Choroid plexus epithelial cell (primary cell): ENCODE results near the gene SMARCD1.

ENCODE experiments used
- DNase-seq: peaks from one replicate; pipeline ENCODE4 v3.0.0-alpha.2; 2010; ENCODE audit warnings: low read depth
- H3K4me3 ChIP-seq: 2 replicates; pipeline ENCODE4 v1.5.1; 2011; ENCODE audit warnings: low read depth, mild to moderate bottlenecking, control low read depth, low read length, moderate library complexity
- TF ChIP-seq, protein P1 (sequence below): conservative IDR thresholded peaks from 2 replicates; pipeline ENCODE4 v1.5.1; 2011; ENCODE audit warnings: low read depth, mild to moderate bottlenecking, control low read depth, inconsistent platforms, low read length, moderate library complexity

Gene SMARCD1

DNA sequence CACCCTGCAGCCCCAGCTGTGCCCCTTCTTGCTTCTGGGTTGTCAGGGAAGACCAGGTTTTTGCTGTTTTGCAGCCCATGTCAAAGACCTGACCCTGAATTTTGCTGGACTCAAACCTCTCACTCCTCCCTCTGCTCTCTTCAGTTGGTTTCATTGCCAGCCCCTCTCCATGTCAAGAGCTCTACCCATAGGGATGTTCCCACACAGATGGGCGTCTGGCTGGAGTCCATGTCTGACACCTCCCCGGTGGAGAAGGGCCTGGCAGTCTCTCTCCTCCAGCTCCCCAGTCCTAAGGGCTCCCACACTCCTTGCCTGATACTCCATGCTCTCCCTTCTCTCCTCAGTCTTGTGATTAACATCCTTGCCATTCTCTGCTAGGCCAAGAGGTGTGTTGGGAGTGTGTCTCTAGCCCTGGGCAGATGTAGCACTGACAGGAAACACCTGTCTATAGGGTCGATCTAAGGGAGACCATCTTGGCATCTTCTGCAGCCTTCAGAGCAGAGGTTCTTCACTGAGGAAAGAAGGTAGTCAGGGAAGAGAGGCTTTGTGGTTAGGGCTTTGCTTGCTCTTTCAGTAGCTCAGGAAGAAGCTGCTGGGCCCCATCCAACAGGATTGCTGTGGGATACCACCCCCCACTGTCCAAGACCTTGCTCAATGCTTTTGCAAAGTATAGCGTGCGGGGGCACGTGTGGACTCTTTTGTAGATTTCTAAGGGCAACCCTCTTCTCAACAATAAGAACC, 23.0 kb upstream of the SMARCD1 start:
- DNase-seq, result peak; percentile 69
- no peak overlapping the region for H3K4me3 ChIP-seq
- TF ChIP-seq, protein P1, sequence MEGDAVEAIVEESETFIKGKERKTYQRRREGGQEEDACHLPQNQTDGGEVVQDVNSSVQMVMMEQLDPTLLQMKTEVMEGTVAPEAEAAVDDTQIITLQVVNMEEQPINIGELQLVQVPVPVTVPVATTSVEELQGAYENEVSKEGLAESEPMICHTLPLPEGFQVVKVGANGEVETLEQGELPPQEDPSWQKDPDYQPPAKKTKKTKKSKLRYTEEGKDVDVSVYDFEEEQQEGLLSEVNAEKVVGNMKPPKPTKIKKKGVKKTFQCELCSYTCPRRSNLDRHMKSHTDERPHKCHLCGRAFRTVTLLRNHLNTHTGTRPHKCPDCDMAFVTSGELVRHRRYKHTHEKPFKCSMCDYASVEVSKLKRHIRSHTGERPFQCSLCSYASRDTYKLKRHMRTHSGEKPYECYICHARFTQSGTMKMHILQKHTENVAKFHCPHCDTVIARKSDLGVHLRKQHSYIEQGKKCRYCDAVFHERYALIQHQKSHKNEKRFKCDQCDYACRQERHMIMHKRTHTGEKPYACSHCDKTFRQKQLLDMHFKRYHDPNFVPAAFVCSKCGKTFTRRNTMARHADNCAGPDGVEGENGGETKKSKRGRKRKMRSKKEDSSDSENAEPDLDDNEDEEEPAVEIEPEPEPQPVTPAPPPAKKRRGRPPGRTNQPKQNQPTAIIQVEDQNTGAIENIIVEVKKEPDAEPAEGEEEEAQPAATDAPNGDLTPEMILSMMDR, result no peak

DNA sequence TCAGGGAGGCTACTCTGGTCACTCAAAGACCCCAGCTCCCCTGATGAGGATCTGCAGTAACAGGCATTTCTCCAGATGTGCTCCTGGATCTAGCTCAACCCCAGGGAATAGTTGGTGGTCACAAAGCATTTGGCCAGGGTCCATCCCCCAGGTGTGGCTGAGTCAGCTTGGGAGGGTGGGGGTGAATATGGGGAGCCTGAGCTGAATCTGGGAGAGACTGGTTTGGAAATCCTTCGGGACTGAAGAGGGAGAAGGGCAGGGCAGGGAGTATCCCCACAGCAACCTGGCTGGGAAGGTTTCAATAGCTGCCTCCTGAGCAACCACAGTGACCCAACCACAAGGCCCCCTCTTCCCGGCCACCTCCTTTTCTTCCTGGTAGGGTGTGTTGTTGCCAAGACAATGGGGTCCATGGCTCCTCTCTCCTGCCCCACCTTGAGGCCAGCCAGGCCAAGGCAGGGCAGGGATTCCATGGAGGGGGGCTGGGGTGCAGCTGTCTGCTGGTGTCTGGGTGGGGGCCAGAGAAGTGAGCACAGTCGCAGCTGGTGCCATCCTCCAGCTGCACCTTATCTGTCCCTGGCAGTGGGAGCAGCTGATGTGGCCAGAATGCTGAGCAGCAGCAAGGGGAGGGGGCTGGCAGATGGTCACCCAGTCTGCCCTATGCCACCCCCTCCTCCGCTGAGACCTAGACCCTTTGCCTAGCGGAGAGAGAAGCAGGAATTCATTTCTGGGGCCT, 22.2 kb upstream of the SMARCD1 start:
- TF ChIP-seq, protein P1, result no peak
- H3K4me3 ChIP-seq, result no peak overlapping the region
- DNase-seq, result no peak

DNA sequence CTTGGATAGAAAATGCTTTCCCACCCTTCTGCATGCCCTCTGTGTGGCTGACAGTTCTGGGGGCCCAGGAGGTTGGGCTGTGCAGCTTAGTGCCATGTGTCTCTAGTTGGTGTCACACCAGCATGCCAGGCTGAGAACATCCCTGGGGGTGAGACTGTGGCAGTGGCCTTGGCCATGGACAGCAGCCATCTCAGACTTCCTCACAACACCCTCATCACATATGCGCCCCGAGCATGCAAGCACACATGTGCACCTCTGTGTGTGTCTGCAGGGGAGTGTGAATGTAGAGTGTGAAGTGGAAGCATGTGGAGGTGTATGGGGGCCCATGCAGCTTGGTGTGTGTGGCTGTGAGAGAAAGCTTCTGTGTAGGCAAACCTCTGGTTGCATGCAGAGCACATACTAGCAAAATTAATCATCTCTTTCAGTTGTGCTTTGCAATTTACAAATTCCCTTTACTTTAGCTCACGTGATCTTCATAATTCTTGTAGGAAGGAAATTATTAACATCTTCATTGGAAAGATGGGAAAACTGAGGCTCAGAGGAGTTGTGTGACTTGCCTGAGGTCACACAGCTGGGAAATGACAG, 19.3 kb upstream of the SMARCD1 start:
- no peak overlapping the region for H3K4me3 ChIP-seq
- peak; percentile 27 for DNase-seq
- TF ChIP-seq, protein P1, result no peak

DNA sequence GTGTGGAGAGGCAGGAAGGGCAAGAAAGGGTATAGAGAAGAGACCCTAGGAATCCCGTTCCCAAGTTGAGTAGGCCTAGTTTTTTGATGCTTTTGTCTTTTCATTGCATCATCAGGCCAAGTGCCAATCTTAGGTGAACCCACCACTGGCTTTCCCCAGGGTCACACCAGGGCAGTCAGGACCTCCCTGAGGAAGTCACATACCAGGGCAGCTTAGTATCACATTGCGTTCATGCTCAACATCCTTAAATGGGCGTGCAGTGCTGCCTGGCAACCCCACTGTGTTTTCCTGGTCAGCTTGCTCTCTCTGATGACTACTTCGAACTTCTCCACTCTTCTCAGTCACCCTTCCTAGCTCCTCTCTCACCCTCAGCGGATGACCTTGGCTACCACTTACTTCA, 18.7 kb upstream of the SMARCD1 start:
- TF ChIP-seq, protein P1, result no peak
- no peak overlapping the region for H3K4me3 ChIP-seq
- peak; percentile 89 for DNase-seq

DNA sequence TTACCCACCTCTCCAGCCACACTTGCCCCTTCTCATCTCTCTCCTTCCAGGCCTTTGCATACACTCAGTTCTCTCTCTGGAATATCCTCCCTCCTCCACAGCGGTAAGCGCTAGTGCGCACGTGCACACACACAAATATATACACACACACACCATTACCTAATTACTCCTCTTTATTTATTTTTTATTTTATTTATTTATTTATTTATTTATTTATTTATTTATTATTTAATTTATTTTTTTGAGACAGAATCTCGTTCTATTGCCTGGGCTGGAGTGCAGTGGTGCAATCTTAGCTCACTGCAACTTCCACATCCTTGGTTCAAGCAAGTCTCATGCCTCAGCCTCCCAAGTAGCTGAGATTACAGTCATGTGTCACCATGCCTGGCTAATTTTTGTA, 16.1 kb upstream of the SMARCD1 start:
- TF ChIP-seq, protein P1, result no peak
- no peak for DNase-seq
- H3K4me3 ChIP-seq, result no peak overlapping the region

DNA sequence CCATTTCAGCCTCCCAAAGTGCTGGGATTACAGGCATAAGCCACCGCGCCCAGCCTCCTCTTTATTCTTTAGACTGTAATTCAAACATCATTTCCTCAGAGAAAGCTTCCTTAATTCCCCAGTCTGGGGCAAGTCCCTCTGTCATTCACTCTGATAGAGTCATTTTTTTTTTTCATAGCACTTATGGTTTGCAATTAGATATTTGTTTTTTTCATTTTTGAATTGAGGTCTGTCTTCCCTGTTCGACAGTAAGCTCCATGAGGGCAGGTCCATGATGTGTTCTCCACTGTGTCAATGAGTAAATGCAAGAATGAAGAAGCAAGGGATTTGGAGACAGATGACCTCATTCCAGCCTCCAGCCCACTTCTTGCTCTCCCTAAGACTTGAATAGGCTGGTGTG, 15.6 kb upstream of the SMARCD1 start:
- no peak for DNase-seq
- H3K4me3 ChIP-seq, result no peak overlapping the region
- TF ChIP-seq, protein P1, result no peak
